A549 (cell line): ENCODE data around the gene TCERG1L. TPM values are rescaled to one million over a fixed set of nuclear protein-coding genes. Genes with fewer than 3 reads are reported as not detected.

ENCODE experiments used
- ATAC-seq, 2 experiments: fragments of 200-7000 bp in 1 of 2; fragments of >200 bp in 1 of 2; cut with Nextera tagmentation in 1 of 2; cut with Tn5 transposase in 1 of 2; 3 replicates each; pipeline versions ENCODE4 v1.8.0 to v1.9.1; 2018 to 2020; ENCODE audit warnings: mild to moderate bottlenecking in 1 of 2, moderate library complexity in 1 of 2
- CTCF ChIA-PET: fragments of 300-600 bp; sonication (Branson Sonifier 250); formaldehyde crosslinking; extraction: SDS; loops from one replicate; lab custom pipeline; 2021; ENCODE audit warnings: antibody characterized with exemption, inconsistent platforms; lab: Yijun Ruan, JAX
- POLR2A ChIA-PET: fragments of 350-600 bp; formaldehyde crosslinking; extraction: SDS; loops from one replicate; lab custom pipeline; 2021; ENCODE audit warnings: antibody characterized with exemption, inconsistent platforms; lab: Yijun Ruan, JAX
- DNase-seq, 2 experiments: peaks; one replicate each; pipeline versions ENCODE4 v3.0.0 to v3.0.0-alpha.2; 2011 to 2016; ENCODE audit warnings: low read depth in 1 of 2, low spot score in 1 of 2
- FAIRE-seq: peaks from 2 replicates; lab custom pipeline; 2011; peaks lifted over from hg19 to GRCh38; lab: Jason Lieb, UNC
- H3K27ac ChIP-seq, 2 experiments: fragments of >200 bp; sonication (Bioruptor Twin); formaldehyde crosslinking; 3 replicates each; pipeline ENCODE4 v1.5.1; 2016 to 2017
- H3K4me1 ChIP-seq: fragments of >200 bp; sonication (Bioruptor Twin); formaldehyde crosslinking; 3 replicates; pipeline ENCODE4 v1.6.1; 2016
- H3K4me2 ChIP-seq: fragments of >200 bp; sonication (Bioruptor Twin); formaldehyde crosslinking; 3 replicates; pipeline ENCODE4 v1.6.1; 2016
- H3K4me3 ChIP-seq: fragments of >200 bp; sonication (Bioruptor Twin); formaldehyde crosslinking; 3 replicates; pipeline ENCODE4 v1.5.1; 2016
- H3K9me3 ChIP-seq: fragments of >200 bp; sonication (Bioruptor Twin); formaldehyde crosslinking; 3 replicates; pipeline ENCODE4 v1.6.1; 2016
- ATOH8 ChIP-seq: fragments of 250-450 bp; sonication (Bioruptor Pico); IDR thresholded peaks from 2 replicates; pipeline ENCODE4 v1.5.0; 2020; ENCODE audit warnings: low read depth, mild to moderate bottlenecking, moderate library complexity
- BCL3 ChIP-seq: fragments of >200 bp; sonication (Bioruptor Twin); formaldehyde crosslinking; IDR thresholded peaks from 3 replicates; pipeline ENCODE4 v1.6.1; 2016
- BHLHE40 ChIP-seq: IDR thresholded peaks from 2 replicates; pipeline ENCODE4 v1.6.1; 2012; ENCODE audit warnings: low read depth, low read length, inconsistent platforms
- CBX2 ChIP-seq: fragments of 200-600 bp; sonication (generic); IDR thresholded peaks from 2 replicates; pipeline ENCODE4 v1.6.1; 2016; ENCODE audit warnings: low read depth, mild to moderate bottlenecking, borderline replicate concordance
- CEBPB ChIP-seq, 2 experiments: fragments of >200 bp in 1 of 2; sonication (Bioruptor Twin) in 1 of 2; formaldehyde crosslinking in 1 of 2; IDR thresholded peaks; 2 replicates each; pipeline ENCODE4 v1.6.1; 2012 to 2016
- CHD4 ChIP-seq: fragments of 200-600 bp; sonication (generic); IDR thresholded peaks from 2 replicates; pipeline ENCODE4 v1.6.1; 2016; ENCODE audit warnings: antibody characterized with exemption, mild to moderate bottlenecking, borderline replicate concordance
- EHMT2 ChIP-seq: fragments of 200-600 bp; sonication (generic); IDR thresholded peaks from 2 replicates; pipeline ENCODE4 v1.6.1; 2016; ENCODE audit warnings: antibody characterized with exemption, low read depth, mild to moderate bottlenecking, moderate library complexity
- ESRRA ChIP-seq: fragments of 150-350 bp; IDR thresholded peaks from 2 replicates; pipeline ENCODE4 v1.6.1; 2014; ENCODE audit warnings: mild to moderate bottlenecking, low read length, borderline replicate concordance
- HOXB13 ChIP-seq: fragments of 250-450 bp; sonication (Bioruptor Pico); IDR thresholded peaks from 2 replicates; pipeline ENCODE4 v1.5.0; 2020; ENCODE audit warnings: low read depth, mild to moderate bottlenecking, moderate library complexity
- MAZ ChIP-seq: fragments of 150-350 bp; IDR thresholded peaks from 2 replicates; pipeline ENCODE4 v1.6.1; 2014; ENCODE audit warnings: antibody characterized with exemption, low read depth, low read length, borderline replicate concordance
- NR3C1 ChIP-seq: fragments of >200 bp; sonication (Bioruptor Twin); formaldehyde crosslinking; IDR thresholded peaks from 3 replicates; pipeline ENCODE4 v1.6.1; 2017
- RCOR1 ChIP-seq: fragments of 150-350 bp; IDR thresholded peaks from 2 replicates; pipeline ENCODE4 v1.6.1; 2014; ENCODE audit warnings: antibody characterized with exemption, low read length, low read depth
- REST ChIP-seq: fragments of 200-600 bp; sonication (generic); IDR thresholded peaks from 2 replicates; pipeline ENCODE4 v1.6.1; 2016; ENCODE audit warnings: antibody characterized with exemption, mild to moderate bottlenecking, moderate library complexity
- RNF2 ChIP-seq: fragments of 200-600 bp; sonication (generic); IDR thresholded peaks from 2 replicates; pipeline ENCODE4 v1.6.1; 2016; ENCODE audit warnings: low read depth, mild to moderate bottlenecking, antibody characterized with exemption, moderate library complexity, borderline replicate concordance
- SMC3 ChIP-seq: fragments of >200 bp; sonication (Bioruptor Twin); formaldehyde crosslinking; IDR thresholded peaks from 3 replicates; pipeline ENCODE4 v1.6.1; 2018; ENCODE audit warnings: inconsistent platforms
- TP53 ChIP-seq: fragments of 250-450 bp; sonication (Bioruptor Pico); IDR thresholded peaks from 2 replicates; pipeline ENCODE4 v1.5.0; 2021; ENCODE audit warnings: mild to moderate bottlenecking, moderate library complexity
- ZC3H11A ChIP-seq: fragments of 450-650 bp; IDR thresholded peaks from 2 replicates; pipeline ENCODE4 v1.6.1; 2014; ENCODE audit warnings: antibody characterized with exemption, mild to moderate bottlenecking
- ZNF302 ChIP-seq: fragments of 250-450 bp; sonication (Bioruptor Pico); IDR thresholded peaks from 2 replicates; pipeline ENCODE4 v1.9.0; 2021; ENCODE audit warnings: inconsistent platforms, mild to moderate bottlenecking, moderate library complexity
- WGBS: methylation state at CpG from one replicate; pipeline ENCODE4 v1.1.6; 2017; ENCODE audit errors: missing lambda C conversion rate; 5-methylcytosine and 5-hydroxymethylcytosine counted together
- polyA plus RNA-seq, 4 experiments: library from polyadenylated mRNA; depleted of rRNA in 3 of 4; stranded (reverse); fragments of >200 nt; fragmentation: RNase III in 1 of 4; extraction: RNeasy Plus Mini Kit Qiagen cat#74134 plus additional on column Dnase treatment in 1 of 4; gene quantifications; 2 replicates in 3 of 4; 3 replicates in 1 of 4; pipeline ENCODE4 v1.2.3, GENCODE V29; 2011 to 2017
- TF ChIP-seq, protein P1 (sequence below): fragments of 250-450 bp; sonication (Bioruptor Pico); IDR thresholded peaks from 2 replicates; pipeline ENCODE4 v1.5.0; 2021; ENCODE audit warnings: mild to moderate bottlenecking, moderate library complexity, borderline replicate concordance
- TF ChIP-seq, protein P2 (sequence below): fragments of >200 bp; sonication (Bioruptor Twin); formaldehyde crosslinking; IDR thresholded peaks from 3 replicates; pipeline ENCODE4 v1.5.1; 2016
- TF ChIP-seq, protein P3 (sequence below): fragments of 150-350 bp; IDR thresholded peaks from 2 replicates; pipeline ENCODE4 v1.6.1; 2014; ENCODE audit warnings: low read depth, mild to moderate bottlenecking, low read length
- TF ChIP-seq, protein P4 (sequence below): IDR thresholded peaks from 2 replicates; pipeline ENCODE4 v1.6.1; 2012

TCERG1L gene
- polyA plus RNA-seq, 2 of the 4 experiments (the other 2 are of a cell fraction) = not detected

- Histone ChIP-seq H3K9me3 (no peaks in the 10 kb centered on the region), H3K4me3 (no peak overlapping the region), H3K4me1 (no peaks in the 10 kb centered on the region), H3K4me2 (no peak overlapping the region), H3K27ac (no peak overlapping the region)
- ChIA-PET POLR2A (no interaction called here), CTCF (no interaction called here)
- TF ChIP-seq, protein P1, sequence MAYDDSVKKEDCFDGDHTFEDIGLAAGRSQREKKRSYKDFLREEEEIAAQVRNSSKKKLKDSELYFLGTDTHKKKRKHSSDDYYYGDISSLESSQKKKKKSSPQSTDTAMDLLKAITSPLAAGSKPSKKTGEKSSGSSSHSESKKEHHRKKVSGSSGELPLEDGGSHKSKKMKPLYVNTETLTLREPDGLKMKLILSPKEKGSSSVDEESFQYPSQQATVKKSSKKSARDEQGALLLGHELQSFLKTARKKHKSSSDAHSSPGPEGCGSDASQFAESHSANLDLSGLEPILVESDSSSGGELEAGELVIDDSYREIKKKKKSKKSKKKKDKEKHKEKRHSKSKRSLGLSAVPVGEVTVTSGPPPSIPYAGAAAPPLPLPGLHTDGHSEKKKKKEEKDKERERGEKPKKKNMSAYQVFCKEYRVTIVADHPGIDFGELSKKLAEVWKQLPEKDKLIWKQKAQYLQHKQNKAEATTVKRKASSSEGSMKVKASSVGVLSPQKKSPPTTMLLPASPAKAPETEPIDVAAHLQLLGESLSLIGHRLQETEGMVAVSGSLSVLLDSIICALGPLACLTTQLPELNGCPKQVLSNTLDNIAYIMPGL = no peak
- TF ChIP-seq ESRRA (no peak), BHLHE40 (no peak), EHMT2 (no peak), HOXB13 (CRISPR knock-in tag) (no peak), MAZ (no peak), SMC3 (no peak), TP53 (CRISPR knock-in tag) (no peak), ZC3H11A (no peak), BCL3 (no peak), ATOH8 (CRISPR knock-in tag) (no peak), CHD4 (no peak), CBX2 (no peak), RNF2 (no peak), NR3C1 (no peak)
- TF ChIP-seq, protein P2, sequence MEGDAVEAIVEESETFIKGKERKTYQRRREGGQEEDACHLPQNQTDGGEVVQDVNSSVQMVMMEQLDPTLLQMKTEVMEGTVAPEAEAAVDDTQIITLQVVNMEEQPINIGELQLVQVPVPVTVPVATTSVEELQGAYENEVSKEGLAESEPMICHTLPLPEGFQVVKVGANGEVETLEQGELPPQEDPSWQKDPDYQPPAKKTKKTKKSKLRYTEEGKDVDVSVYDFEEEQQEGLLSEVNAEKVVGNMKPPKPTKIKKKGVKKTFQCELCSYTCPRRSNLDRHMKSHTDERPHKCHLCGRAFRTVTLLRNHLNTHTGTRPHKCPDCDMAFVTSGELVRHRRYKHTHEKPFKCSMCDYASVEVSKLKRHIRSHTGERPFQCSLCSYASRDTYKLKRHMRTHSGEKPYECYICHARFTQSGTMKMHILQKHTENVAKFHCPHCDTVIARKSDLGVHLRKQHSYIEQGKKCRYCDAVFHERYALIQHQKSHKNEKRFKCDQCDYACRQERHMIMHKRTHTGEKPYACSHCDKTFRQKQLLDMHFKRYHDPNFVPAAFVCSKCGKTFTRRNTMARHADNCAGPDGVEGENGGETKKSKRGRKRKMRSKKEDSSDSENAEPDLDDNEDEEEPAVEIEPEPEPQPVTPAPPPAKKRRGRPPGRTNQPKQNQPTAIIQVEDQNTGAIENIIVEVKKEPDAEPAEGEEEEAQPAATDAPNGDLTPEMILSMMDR = no peak
- ATAC-seq = no peak
- WGBS = 22% methylated on average over 6 of the region's 6 CpGs
- no peak for FAIRE-seq
- no peak for DNase-seq
Measured at GRCh38 chr10:131086094-131086493, 225.4 kb downstream of the TCERG1L start.

DNA sequence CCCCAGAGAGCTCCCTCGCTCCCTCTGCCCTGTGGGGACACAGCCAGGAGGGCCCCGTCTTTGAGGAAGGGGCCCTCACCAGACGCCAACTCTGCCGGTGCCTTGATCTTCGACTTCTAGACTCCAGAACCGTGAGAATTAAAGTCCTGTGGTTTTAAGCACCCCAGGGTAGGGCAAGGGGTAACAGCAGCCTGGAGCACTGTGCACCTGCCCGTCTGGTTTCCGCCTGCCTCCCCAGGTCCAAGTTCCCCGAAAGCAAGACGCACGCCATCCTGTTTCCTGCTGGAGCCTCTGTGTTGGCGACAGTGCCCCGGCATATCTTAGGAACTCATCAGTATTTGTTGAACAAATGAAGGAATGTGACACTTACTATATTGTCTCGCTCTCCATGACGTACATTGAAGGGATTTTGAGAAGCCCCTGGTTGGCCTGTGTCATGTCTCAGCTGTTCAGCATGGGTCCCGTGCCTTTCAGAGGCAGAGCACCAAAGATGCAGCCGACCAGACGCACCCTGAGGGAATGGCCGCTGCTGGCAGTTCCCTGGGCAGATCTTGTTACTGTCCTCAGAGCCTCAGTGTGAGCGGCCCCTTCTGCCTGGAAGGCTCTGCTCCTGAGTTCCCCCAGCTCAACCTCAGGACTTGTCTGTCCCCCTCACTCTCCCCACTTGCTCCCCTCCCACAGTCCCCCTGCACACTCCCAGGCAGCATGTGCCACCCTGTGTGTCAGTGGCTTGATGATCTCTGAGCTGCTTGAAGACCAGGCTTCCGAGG lies 226.2 kb downstream of the TCERG1L start:
- WGBS = 22% methylated on average over 20 of the region's 21 CpGs
- H3K27ac ChIP-seq = no peak overlapping the region
- DNase-seq (no peak), FAIRE-seq (no peak), ATAC-seq (no peak)
- H3K4me1 ChIP-seq = no peaks in the 10 kb centered on the region
- ChIA-PET POLR2A (no interaction called here), CTCF (no interaction called here)
- no peak overlapping the region for H3K4me2 ChIP-seq
- H3K9me3 ChIP-seq = no peaks in the 10 kb centered on the region
- H3K4me3 ChIP-seq = no peak overlapping the region
- no peak for TF ChIP-seq ESRRA
- TF ChIP-seq REST = no peak
- no peak for TF ChIP-seq RCOR1
- no peak for TF ChIP-seq CEBPB (IDR thresholded peaks at IDR 0.05)
- TF ChIP-seq ZNF302 = no peak
- TF ChIP-seq, protein P1 = no peak
- TF ChIP-seq, protein P3, sequence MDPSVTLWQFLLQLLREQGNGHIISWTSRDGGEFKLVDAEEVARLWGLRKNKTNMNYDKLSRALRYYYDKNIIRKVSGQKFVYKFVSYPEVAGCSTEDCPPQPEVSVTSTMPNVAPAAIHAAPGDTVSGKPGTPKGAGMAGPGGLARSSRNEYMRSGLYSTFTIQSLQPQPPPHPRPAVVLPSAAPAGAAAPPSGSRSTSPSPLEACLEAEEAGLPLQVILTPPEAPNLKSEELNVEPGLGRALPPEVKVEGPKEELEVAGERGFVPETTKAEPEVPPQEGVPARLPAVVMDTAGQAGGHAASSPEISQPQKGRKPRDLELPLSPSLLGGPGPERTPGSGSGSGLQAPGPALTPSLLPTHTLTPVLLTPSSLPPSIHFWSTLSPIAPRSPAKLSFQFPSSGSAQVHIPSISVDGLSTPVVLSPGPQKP = no peak
- TF ChIP-seq, protein P4, sequence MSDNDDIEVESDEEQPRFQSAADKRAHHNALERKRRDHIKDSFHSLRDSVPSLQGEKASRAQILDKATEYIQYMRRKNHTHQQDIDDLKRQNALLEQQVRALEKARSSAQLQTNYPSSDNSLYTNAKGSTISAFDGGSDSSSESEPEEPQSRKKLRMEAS = no peak
